Suppressor macrophage treated with lipopolysaccharide for 4 hours (primary cell): ENCODE results near the gene DENND4B.

Experiments
- DNase-seq: peaks from one replicate; pipeline ENCODE4 v3.0.0-alpha.2; 2020

Gene DENND4B

DNA sequence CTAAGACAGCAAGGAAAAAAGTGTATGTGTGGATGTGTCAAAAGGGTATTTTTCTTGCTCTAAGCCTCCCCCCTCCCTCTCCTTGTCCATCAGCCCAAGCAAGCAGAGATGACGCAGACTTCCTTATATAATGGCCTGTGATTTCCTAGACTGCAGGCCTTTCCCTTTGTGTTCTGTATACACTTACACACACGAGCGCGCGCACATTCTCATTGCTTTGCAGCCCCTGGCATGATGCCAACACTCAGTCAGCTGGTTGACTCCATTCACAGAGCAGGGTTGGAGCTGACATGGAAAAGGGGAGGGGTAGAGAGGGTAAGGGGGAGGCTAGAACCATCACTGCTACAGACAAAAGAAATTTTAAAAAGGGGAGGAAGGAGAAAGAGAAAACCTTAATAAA lies 65.6 kb downstream of the DENND4B start:
- DNase-seq = peak; percentile 89

DNA sequence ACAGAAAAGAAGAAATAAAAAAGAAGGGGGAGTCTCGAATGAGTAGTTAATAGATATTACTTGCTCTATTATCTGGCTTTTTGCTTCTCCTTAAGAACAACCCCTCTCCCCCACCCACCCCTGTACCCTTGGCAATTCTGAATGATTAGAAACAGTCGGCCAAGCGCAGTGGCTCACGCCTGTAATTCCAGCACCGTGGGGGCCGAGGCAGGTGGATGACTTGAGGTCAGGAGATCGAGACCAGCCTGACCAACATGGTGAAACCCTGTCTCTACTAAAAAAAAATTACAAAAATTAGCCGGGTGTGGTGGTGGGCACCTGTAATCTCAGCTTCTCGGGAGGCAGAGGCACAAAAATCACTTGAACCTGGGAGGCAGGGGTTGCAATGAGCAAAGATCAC lies 66.5 kb downstream of the DENND4B start:
- no peak for DNase-seq
